Breast epithelium (tissue), 4 donors: Measurements from ENCODE around the gene MBTPS1. TPM values are rescaled to one million over a fixed set of nuclear protein-coding genes. Genes with fewer than 3 reads are reported as not detected.

ENCODE experiments used
- DNase-seq, 2 donors: peaks; one replicate each; pipeline ENCODE4 v3.0.0-alpha.2; 2019; ENCODE audit warnings: low spot score in 2 of 2
- H3K27ac ChIP-seq, 2 donors: fragments of 200-600 bp; sonication (generic) in 1 of 2; one replicate each; pipeline ENCODE4 v1.5.1; 2016 to 2019; ENCODE audit warnings: mild to moderate bottlenecking in 1 of 2
- H3K27me3 ChIP-seq, 2 donors: fragments of 200-600 bp; sonication (generic) in 1 of 2; one replicate each; pipeline versions ENCODE4 v1.5.1 to v1.6.0; 2017 to 2019; ENCODE audit warnings: control low read depth in 1 of 2, mild to moderate bottlenecking in 1 of 2
- H3K36me3 ChIP-seq: fragments of 200-600 bp; one replicate; pipeline ENCODE4 v1.5.1; 2019
- H3K4me1 ChIP-seq, 2 donors: fragments of 200-600 bp; sonication (generic); one replicate each; pipeline ENCODE4 v1.5.1; 2016 to 2019; ENCODE audit warnings: control low read depth in 1 of 2
- H3K4me3 ChIP-seq, 3 donors: fragments of 200-600 bp; sonication (generic); 1 replicate in 2 of 3; 2 replicates in 1 of 3; pipeline ENCODE4 v1.5.1; 2016 to 2019; ENCODE audit warnings: mild to moderate bottlenecking in 3 of 3, moderate library complexity in 2 of 3
- H3K9me3 ChIP-seq, 2 donors: fragments of 200-600 bp; sonication (generic) in 1 of 2; one replicate each; pipeline ENCODE4 v1.5.1; 2016 to 2019; ENCODE audit warnings: control low read depth in 1 of 2
- CTCF ChIP-seq, 3 donors: fragments of 450-650 bp; IDR thresholded peaks; one replicate each; pipeline ENCODE4 v1.5.1; 2016 to 2017; ENCODE audit warnings: antibody characterized with exemption in 3 of 3, mild to moderate bottlenecking in 3 of 3, moderate library complexity in 3 of 3
- POLR2A ChIP-seq: fragments of 450-650 bp; IDR thresholded peaks from one replicate; pipeline ENCODE4 v1.6.1; 2016; ENCODE audit warnings: antibody characterized with exemption, mild to moderate bottlenecking, moderate library complexity
- POLR2AphosphoS5 ChIP-seq, 3 donors: sonication (generic); formaldehyde crosslinking; IDR thresholded peaks; one replicate each; pipeline ENCODE4 v1.6.1; 2017; ENCODE audit warnings: antibody characterized with exemption in 3 of 3
- intact Hi-C: fragments of 100-400 bp; cut with DNase I; formaldehyde crosslinking; loops from one replicate; pipeline ENCODE4 v1.15.1; 2023; ENCODE audit warnings: low total_unique reads
- total RNA-seq, 3 donors: library from RNA; depleted of rRNA; stranded (reverse); fragments of >200 nt; gene quantifications; one replicate each; pipeline ENCODE4 v1.1.0, GENCODE V29; 2016

The MBTPS1 gene
- total RNA-seq, 3 donors from 2014 or later, result 95.4 to 142 (median 121) TPM

GRCh38 chr16:84039696-84040095 lies 77.0 kb downstream of the MBTPS1 start:
- Histone ChIP-seq H3K4me3 (no peak overlapping the region), H3K36me3 (no peaks in the 10 kb centered on the region), H3K27me3 (peaks cover 0 to 5% of the 10 kb centered on the region in 2 donors), H3K4me1 (no peaks in the 10 kb centered on the region), H3K9me3 (peaks cover 0 to 3% of the 10 kb centered on the region in 2 donors), H3K27ac (no peak overlapping the region)
- intact Hi-C loops, result loop anchor here (1.0 to 10.0 kb wide), 3 partner anchors 18 to 1653 kb away; no protein-coding TSS in a partner anchor
- DNase-seq, result no peak
- TF ChIP-seq POLR2AphosphoS5 (IDR thresholded peaks at IDR 0.05) (no peak), CTCF (IDR thresholded peaks at IDR 0.05) (no peak)

- intact Hi-C loops, result no loop called here
- TF ChIP-seq CTCF (IDR thresholded peaks at IDR 0.05), result no peak
- no peak for TF ChIP-seq POLR2AphosphoS5 (IDR thresholded peaks at IDR 0.05)
- TF ChIP-seq POLR2A, result no peak
- H3K27me3 ChIP-seq, result peaks cover 0 to 5% of the 10 kb centered on the region in 2 donors
Observed at GRCh38 chr16:84038469-84038868, 78.3 kb downstream of the MBTPS1 start.

GRCh38 chr16:84036982-84037425 lies 79.7 kb downstream of the MBTPS1 start:
- DNase-seq, result no peak
- Histone ChIP-seq H3K27ac (no peak overlapping the region), H3K9me3 (peaks cover 0 to 3% of the 10 kb centered on the region in 2 donors), H3K27me3 (no peaks in the 10 kb centered on the region), H3K36me3 (no peaks in the 10 kb centered on the region), H3K4me1 (no peaks in the 10 kb centered on the region), H3K4me3 (no peak overlapping the region)
- intact Hi-C loops, result no loop called here
- TF ChIP-seq POLR2A (no peak), CTCF (IDR thresholded peaks at IDR 0.05) (no peak), POLR2AphosphoS5 (IDR thresholded peaks at IDR 0.05) (no peak)

More at GRCh38 chr16:84038469-84038868, 78.3 kb downstream of the MBTPS1 start:
- no peak for DNase-seq
- Histone ChIP-seq H3K27ac (no peak overlapping the region), H3K36me3 (no peaks in the 10 kb centered on the region), H3K4me3 (no peak overlapping the region), H3K9me3 (peaks cover 0 to 3% of the 10 kb centered on the region in 2 donors), H3K4me1 (no peaks in the 10 kb centered on the region)

- DNase-seq, result no peak
- intact Hi-C loops, result no loop called here
- Histone ChIP-seq H3K27ac (no peak overlapping the region), H3K4me1 (no peaks in the 10 kb centered on the region), H3K36me3 (no peaks in the 10 kb centered on the region), H3K27me3 (no peaks in the 10 kb centered on the region), H3K9me3 (peaks cover 0 to 3% of the 10 kb centered on the region in 2 donors), H3K4me3 (no peak overlapping the region)
- TF ChIP-seq CTCF (IDR thresholded peaks at IDR 0.05) (no peak), POLR2AphosphoS5 (IDR thresholded peaks at IDR 0.05) (no peak), POLR2A (no peak)
Observed at GRCh38 chr16:84036131-84036530, 80.6 kb downstream of the MBTPS1 start.

GRCh38 chr16:84034516-84034915 lies 82.2 kb downstream of the MBTPS1 start:
- no peaks in the 10 kb centered on the region for H3K4me1 ChIP-seq
- H3K27me3 ChIP-seq, result no peaks in the 10 kb centered on the region
- TF ChIP-seq POLR2A, result no peak
- no peak for TF ChIP-seq CTCF (IDR thresholded peaks at IDR 0.05)
- TF ChIP-seq POLR2AphosphoS5 (IDR thresholded peaks at IDR 0.05), result no peak
- H3K9me3 ChIP-seq, result peaks cover 0 to 3% of the 10 kb centered on the region in 2 donors
- no peaks in the 10 kb centered on the region for H3K36me3 ChIP-seq
- no peak for DNase-seq
- intact Hi-C loops, result no loop called here
- H3K4me3 ChIP-seq, result no peak overlapping the region
- no peak overlapping the region for H3K27ac ChIP-seq
